DND-41 (cell line): ENCODE measurements around the gene UNK.

Source experiments
- ATAC-seq: fragments of 200-7000 bp; cut with Tn5 transposase; 3 replicates; pipeline ENCODE4 v1.9.1; 2021; ENCODE audit warnings: low read depth; ENCODE audit not compliant: insufficient read depth
- DNase-seq: peaks from one replicate; pipeline ENCODE4 v3.0.0-alpha.2; 2020
- H2AFZ ChIP-seq: 2 replicates; pipeline ENCODE4 v1.6.0; 2012; ENCODE audit warnings: low read depth, low read length
- H3K27ac ChIP-seq: 2 replicates; pipeline ENCODE4 v1.5.1; 2012; ENCODE audit warnings: low read length, inconsistent platforms
- H3K27me3 ChIP-seq: fragments of 200-600 bp; sonication (generic); 2 replicates; pipeline ENCODE4 v1.6.0; 2012; ENCODE audit warnings: low read length, mild to moderate bottlenecking, inconsistent platforms; ENCODE audit not compliant: insufficient read depth, poor library complexity
- H3K36me3 ChIP-seq: 2 replicates; pipeline ENCODE4 v1.5.1; 2012; ENCODE audit warnings: low read length, inconsistent platforms; ENCODE audit not compliant: insufficient read depth
- H3K4me1 ChIP-seq: 2 replicates; pipeline ENCODE4 v1.5.1; 2012; ENCODE audit warnings: mild to moderate bottlenecking, low read length; ENCODE audit not compliant: insufficient read depth
- H3K4me2 ChIP-seq: 2 replicates; pipeline ENCODE4 v1.6.0; 2012; ENCODE audit warnings: mild to moderate bottlenecking, moderate library complexity, low read length, inconsistent platforms; ENCODE audit not compliant: insufficient read depth
- H3K4me3 ChIP-seq, 2 experiments: fragments of 200-600 bp in 1 of 2; shearing (Covaris generic) in 1 of 2; 2 replicates each; pipeline ENCODE4 v1.5.1; 2012 to 2016; ENCODE audit warnings: inconsistent platforms in 2 of 2, low read length in 2 of 2, mild to moderate bottlenecking in 2 of 2, low read depth in 1 of 2, moderate library complexity in 1 of 2
- H3K79me2 ChIP-seq: 2 replicates; pipeline ENCODE4 v1.6.0; 2012; ENCODE audit warnings: low read length, inconsistent platforms; ENCODE audit not compliant: insufficient read depth
- H3K9ac ChIP-seq: 2 replicates; pipeline ENCODE4 v1.6.0; 2012; ENCODE audit warnings: low read depth, mild to moderate bottlenecking, inconsistent platforms, low read length, moderate library complexity
- H3K9me3 ChIP-seq: 2 replicates; pipeline ENCODE4 v1.5.1; 2012; ENCODE audit warnings: low read length, moderate library complexity, mild to moderate bottlenecking, inconsistent platforms; ENCODE audit not compliant: insufficient read depth, severe bottlenecking
- H4K20me1 ChIP-seq: 2 replicates; pipeline ENCODE4 v1.6.0; 2012; ENCODE audit warnings: low read length; ENCODE audit not compliant: insufficient read depth
- EZH2 ChIP-seq: IDR thresholded peaks from 3 replicates; pipeline ENCODE4 v1.6.1; 2012; ENCODE audit warnings: borderline replicate concordance, low read depth, mild to moderate bottlenecking, moderate library complexity, low read length, inconsistent platforms; ENCODE audit not compliant: severe bottlenecking
- TF ChIP-seq, protein P1 (sequence below): IDR thresholded peaks from 2 replicates; pipeline ENCODE4 v1.5.1; 2012; ENCODE audit warnings: borderline replicate concordance, low read length, moderate library complexity, mild to moderate bottlenecking; ENCODE audit not compliant: poor library complexity, severe bottlenecking; ENCODE audit errors: extremely low read depth

UNK gene

DNA sequence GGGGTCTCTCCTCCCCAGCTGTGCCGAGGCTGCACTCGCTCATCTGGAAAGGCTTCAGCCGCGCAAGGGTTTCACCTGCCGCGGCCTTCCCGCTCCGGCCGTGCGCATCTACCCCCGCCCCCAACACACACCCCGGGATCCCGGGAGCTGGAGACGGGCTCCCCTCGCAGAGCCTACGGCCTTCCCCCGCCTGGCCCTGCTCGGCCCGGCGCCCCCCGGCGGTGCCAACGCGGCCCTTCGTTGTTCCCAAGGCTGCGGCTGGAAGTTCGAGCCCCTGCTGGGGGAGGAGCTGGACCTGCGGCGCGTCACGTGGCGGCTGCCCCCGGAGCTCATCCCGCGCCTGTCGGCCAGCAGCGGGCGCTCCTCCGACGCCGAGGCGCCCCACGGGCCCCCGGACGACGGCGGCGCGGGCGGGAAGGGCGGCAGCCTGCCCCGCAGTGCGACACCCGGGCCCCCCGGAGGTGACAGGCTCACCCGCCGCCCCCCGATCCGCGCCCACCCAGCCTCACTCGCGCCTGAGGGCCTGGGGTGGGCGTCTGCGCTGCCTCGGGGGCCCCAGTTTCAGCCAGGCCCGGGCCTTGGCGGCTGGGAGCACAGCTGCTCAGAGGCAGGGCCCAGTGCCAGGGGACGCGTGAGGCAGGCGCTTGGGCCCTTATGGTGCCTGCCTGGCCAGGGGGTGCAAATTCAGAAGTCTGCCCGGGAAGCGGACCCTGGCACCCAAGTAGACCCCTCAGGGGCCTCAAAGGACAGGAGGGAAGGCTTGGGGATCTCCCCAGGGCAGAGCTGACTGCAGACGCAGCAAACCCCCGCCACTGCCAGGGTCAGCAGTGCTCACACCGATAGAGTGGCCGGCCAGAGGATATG is 30.9 kb upstream of the UNK start:
- Histone ChIP-seq H3K79me2 (no peaks in the 10 kb centered on the region), H3K27me3 (no peaks in the 10 kb centered on the region), H3K4me3 (peak overlapping the region; percentile 6 to 56; a peak in 3 of 4 replicates), H3K4me2 (peak overlapping the region; percentile 77), H3K4me1 (peaks cover 29% of the 10 kb centered on the region), H3K27ac (peak overlapping the region; percentile 67), H4K20me1 (no peaks in the 10 kb centered on the region), H2AFZ (peak overlapping the region; percentile 91), H3K9ac (peak overlapping the region; percentile 78), H3K9me3 (no peaks in the 10 kb centered on the region), H3K36me3 (peaks cover 11% of the 10 kb centered on the region)
- DNase-seq, result peak; percentile 80
- TF ChIP-seq, protein P1, sequence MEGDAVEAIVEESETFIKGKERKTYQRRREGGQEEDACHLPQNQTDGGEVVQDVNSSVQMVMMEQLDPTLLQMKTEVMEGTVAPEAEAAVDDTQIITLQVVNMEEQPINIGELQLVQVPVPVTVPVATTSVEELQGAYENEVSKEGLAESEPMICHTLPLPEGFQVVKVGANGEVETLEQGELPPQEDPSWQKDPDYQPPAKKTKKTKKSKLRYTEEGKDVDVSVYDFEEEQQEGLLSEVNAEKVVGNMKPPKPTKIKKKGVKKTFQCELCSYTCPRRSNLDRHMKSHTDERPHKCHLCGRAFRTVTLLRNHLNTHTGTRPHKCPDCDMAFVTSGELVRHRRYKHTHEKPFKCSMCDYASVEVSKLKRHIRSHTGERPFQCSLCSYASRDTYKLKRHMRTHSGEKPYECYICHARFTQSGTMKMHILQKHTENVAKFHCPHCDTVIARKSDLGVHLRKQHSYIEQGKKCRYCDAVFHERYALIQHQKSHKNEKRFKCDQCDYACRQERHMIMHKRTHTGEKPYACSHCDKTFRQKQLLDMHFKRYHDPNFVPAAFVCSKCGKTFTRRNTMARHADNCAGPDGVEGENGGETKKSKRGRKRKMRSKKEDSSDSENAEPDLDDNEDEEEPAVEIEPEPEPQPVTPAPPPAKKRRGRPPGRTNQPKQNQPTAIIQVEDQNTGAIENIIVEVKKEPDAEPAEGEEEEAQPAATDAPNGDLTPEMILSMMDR, result peak; percentile 82
- no peak for TF ChIP-seq EZH2
- ATAC-seq, result peak; percentile 81

DNA sequence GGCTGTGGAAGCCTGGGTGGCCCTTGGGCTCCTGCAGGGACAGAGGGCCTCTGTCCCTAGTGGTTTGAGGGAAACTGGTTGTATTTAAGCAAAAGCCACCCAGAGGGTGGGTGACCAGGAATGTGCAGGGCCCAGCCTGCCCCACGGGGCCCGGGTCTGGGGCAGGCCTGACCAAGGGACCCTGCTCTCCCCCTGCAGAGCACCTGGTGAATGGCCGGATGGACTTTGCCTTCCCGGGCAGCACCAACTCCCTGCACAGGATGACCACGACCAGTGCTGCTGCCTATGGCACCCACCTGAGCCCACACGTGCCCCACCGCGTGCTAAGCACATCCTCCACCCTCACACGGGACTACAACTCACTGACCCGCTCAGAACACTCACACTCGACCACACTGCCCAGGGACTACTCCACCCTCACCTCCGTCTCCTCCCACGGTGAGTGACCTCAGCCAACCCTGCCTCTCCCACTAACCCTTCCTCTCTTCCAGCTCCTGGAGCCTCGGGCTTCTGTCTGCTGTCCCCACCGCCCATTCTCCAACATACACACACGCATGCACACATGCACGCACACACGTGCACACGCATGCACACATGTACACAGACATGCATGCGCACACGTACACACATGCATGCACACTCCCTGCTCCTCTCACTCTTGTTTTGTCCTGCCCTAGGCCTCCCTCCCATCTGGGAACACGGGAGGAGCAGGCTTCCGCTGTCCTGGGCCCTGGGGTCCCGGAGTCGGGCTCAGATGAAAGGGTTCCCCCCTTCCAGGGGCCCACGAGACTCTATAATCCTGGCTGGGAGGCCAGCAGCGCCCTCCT is 30.0 kb upstream of the UNK start:
- peak overlapping the region; percentile 91 for H2AFZ ChIP-seq
- no peak for ATAC-seq
- peaks cover 27% of the 10 kb centered on the region for H3K4me1 ChIP-seq
- no peaks in the 10 kb centered on the region for H3K9me3 ChIP-seq
- no peak for DNase-seq
- H3K27me3 ChIP-seq, result no peaks in the 10 kb centered on the region
- peak overlapping the region; percentile 67 for H3K27ac ChIP-seq
- H3K4me3 ChIP-seq, result peak overlapping the region in 1 of 2 experiments; percentile 56; a peak in 2 of 4 replicates
- H3K79me2 ChIP-seq, result no peaks in the 10 kb centered on the region
- H3K4me2 ChIP-seq, result peak overlapping the region; percentile 77
- H3K36me3 ChIP-seq, result peaks cover 11% of the 10 kb centered on the region
- H4K20me1 ChIP-seq, result no peaks in the 10 kb centered on the region
- TF ChIP-seq, protein P1, result no peak
- TF ChIP-seq EZH2, result no peak
- peak overlapping the region; percentile 78 for H3K9ac ChIP-seq

GRCh38 chr17:75755205-75755901 is 29.3 kb upstream of the UNK start:
- no peaks in the 10 kb centered on the region for H3K9me3 ChIP-seq
- DNase-seq, result peak; percentile 35
- H3K27ac ChIP-seq, result no peak overlapping the region

More at GRCh38 chr17:75755205-75755901, 29.3 kb upstream of the UNK start:
- Histone ChIP-seq H3K4me2 (no peak overlapping the region), H3K4me1 (peaks cover 20% of the 10 kb centered on the region), H3K36me3 (peaks cover 11% of the 10 kb centered on the region), H4K20me1 (no peaks in the 10 kb centered on the region), H3K27me3 (no peaks in the 10 kb centered on the region), H2AFZ (no peak overlapping the region), H3K79me2 (no peaks in the 10 kb centered on the region), H3K9ac (no peak overlapping the region), H3K4me3 (no peak overlapping the region)
- no peak for ATAC-seq
- no peak for TF ChIP-seq EZH2
- TF ChIP-seq, protein P1, result no peak
